SK-N-SH treated with all-trans-retinoic acid at 6 μM for 48 hours (cell line): ENCODE data around the gene MRPL53.

Experiments used
- CREB5 ChIP-seq: fragments of 250-450 bp; sonication (Bioruptor Pico); IDR thresholded peaks from 2 replicates; pipeline ENCODE4 v1.5.1; 2020; ENCODE audit warnings: low read depth, mild to moderate bottlenecking, moderate library complexity
- GLIS3 ChIP-seq: fragments of 250-450 bp; sonication (Bioruptor Pico); IDR thresholded peaks from 2 replicates; pipeline ENCODE4 v1.5.0; 2020; ENCODE audit warnings: mild to moderate bottlenecking, moderate library complexity
- OSR1 ChIP-seq: fragments of 250-450 bp; sonication (Bioruptor Pico); IDR thresholded peaks from 2 replicates; pipeline ENCODE4 v1.8.0; 2022; ENCODE audit warnings: moderate library complexity, mild to moderate bottlenecking, inconsistent platforms
- PATZ1 ChIP-seq: fragments of 250-450 bp; sonication (Bioruptor Pico); IDR thresholded peaks from 2 replicates; pipeline ENCODE4 v1.8.0; 2020; ENCODE audit warnings: mild to moderate bottlenecking, moderate library complexity, borderline replicate concordance
- POU6F1 ChIP-seq: fragments of 250-450 bp; sonication (Bioruptor Pico); IDR thresholded peaks from 2 replicates; pipeline ENCODE4 v1.8.0; 2021; ENCODE audit warnings: low read depth, mild to moderate bottlenecking, moderate library complexity, borderline replicate concordance
- PPARA ChIP-seq: fragments of 250-450 bp; sonication (Bioruptor Pico); IDR thresholded peaks from 2 replicates; pipeline ENCODE4 v1.5.0; 2020; ENCODE audit warnings: mild to moderate bottlenecking, borderline replicate concordance
- TSHZ2 ChIP-seq: fragments of 250-450 bp; sonication (Bioruptor Pico); IDR thresholded peaks from 2 replicates; pipeline ENCODE4 v1.5.0; 2020; ENCODE audit warnings: mild to moderate bottlenecking, moderate library complexity
- ZFP3 ChIP-seq: fragments of 250-450 bp; sonication (Bioruptor Pico); IDR thresholded peaks from 2 replicates; pipeline ENCODE4 v1.5.0; 2020; ENCODE audit warnings: mild to moderate bottlenecking, moderate library complexity
- ZNF565 ChIP-seq: fragments of 450-650 bp; formaldehyde crosslinking; conservative IDR thresholded peaks from 2 replicates; pipeline ENCODE4 v1.5.0; 2020; ENCODE audit warnings: low read depth, mild to moderate bottlenecking, moderate library complexity

- no peak for TF ChIP-seq PATZ1
- TF ChIP-seq GLIS3, result no peak
- no peak for TF ChIP-seq OSR1
- TF ChIP-seq PPARA (CRISPR knock-in tag), result no peak
- no peak for TF ChIP-seq ZNF565 (CRISPR knock-in tag)
- TF ChIP-seq ZFP3 (CRISPR knock-in tag), result no peak
- TF ChIP-seq TSHZ2 (CRISPR knock-in tag), result no peak
- no peak for TF ChIP-seq POU6F1 (CRISPR knock-in tag)
- no peak for TF ChIP-seq CREB5 (CRISPR knock-in tag)
Observed at GRCh38 chr2:74514368-74515270, 42.1 kb upstream of the MRPL53 start, which contains the start of gene TLX2.
